A549 (cell line): ENCODE results near the gene IL3. TPM values are rescaled to one million over a fixed set of nuclear protein-coding genes. Genes with fewer than 3 reads are reported as not detected.

ENCODE experiments used
- ATAC-seq, 2 experiments: fragments of 200-7000 bp in 1 of 2; fragments of >200 bp in 1 of 2; cut with Nextera tagmentation in 1 of 2; cut with Tn5 transposase in 1 of 2; 3 replicates each; pipeline versions ENCODE4 v1.8.0 to v1.9.1; 2018 to 2020; ENCODE audit warnings: mild to moderate bottlenecking in 1 of 2, moderate library complexity in 1 of 2
- CTCF ChIA-PET: fragments of 300-600 bp; sonication (Branson Sonifier 250); formaldehyde crosslinking; extraction: SDS; loops from one replicate; lab custom pipeline; 2021; ENCODE audit warnings: antibody characterized with exemption, inconsistent platforms; lab: Yijun Ruan, JAX
- POLR2A ChIA-PET: fragments of 350-600 bp; formaldehyde crosslinking; extraction: SDS; loops from one replicate; lab custom pipeline; 2021; ENCODE audit warnings: antibody characterized with exemption, inconsistent platforms; lab: Yijun Ruan, JAX
- DNase-seq, 2 experiments: peaks; one replicate each; pipeline versions ENCODE4 v3.0.0 to v3.0.0-alpha.2; 2011 to 2016; ENCODE audit warnings: low read depth in 1 of 2, low spot score in 1 of 2
- FAIRE-seq: peaks from 2 replicates; lab custom pipeline; 2011; peaks lifted over from hg19 to GRCh38; lab: Jason Lieb, UNC
- H3K27ac ChIP-seq, 2 experiments: fragments of >200 bp; sonication (Bioruptor Twin); formaldehyde crosslinking; 3 replicates each; pipeline ENCODE4 v1.5.1; 2016 to 2017
- H3K4me1 ChIP-seq: fragments of >200 bp; sonication (Bioruptor Twin); formaldehyde crosslinking; 3 replicates; pipeline ENCODE4 v1.6.1; 2016
- H3K4me2 ChIP-seq: fragments of >200 bp; sonication (Bioruptor Twin); formaldehyde crosslinking; 3 replicates; pipeline ENCODE4 v1.6.1; 2016
- H3K4me3 ChIP-seq: fragments of >200 bp; sonication (Bioruptor Twin); formaldehyde crosslinking; 3 replicates; pipeline ENCODE4 v1.5.1; 2016
- H3K9me3 ChIP-seq: fragments of >200 bp; sonication (Bioruptor Twin); formaldehyde crosslinking; 3 replicates; pipeline ENCODE4 v1.6.1; 2016
- CBX2 ChIP-seq: fragments of 200-600 bp; sonication (generic); IDR thresholded peaks from 2 replicates; pipeline ENCODE4 v1.6.1; 2016; ENCODE audit warnings: low read depth, mild to moderate bottlenecking, borderline replicate concordance
- CBX8 ChIP-seq: fragments of 200-600 bp; sonication (generic); IDR thresholded peaks from 2 replicates; pipeline ENCODE4 v1.6.1; 2016
- CHD4 ChIP-seq: fragments of 200-600 bp; sonication (generic); IDR thresholded peaks from 2 replicates; pipeline ENCODE4 v1.6.1; 2016; ENCODE audit warnings: antibody characterized with exemption, mild to moderate bottlenecking, borderline replicate concordance
- EHF ChIP-seq: fragments of 250-450 bp; sonication (Bioruptor Pico); IDR thresholded peaks from 2 replicates; pipeline ENCODE4 v1.5.0; 2020; ENCODE audit warnings: mild to moderate bottlenecking
- FOXS1 ChIP-seq: fragments of 250-450 bp; sonication (Bioruptor Pico); IDR thresholded peaks from 2 replicates; pipeline ENCODE4 v1.5.0; 2020; ENCODE audit warnings: mild to moderate bottlenecking, moderate library complexity
- GATA3 ChIP-seq: IDR thresholded peaks from 2 replicates; pipeline ENCODE4 v1.6.1; 2012; ENCODE audit warnings: borderline replicate concordance
- HDAC2 ChIP-seq: fragments of 200-600 bp; sonication (generic); IDR thresholded peaks from 2 replicates; pipeline ENCODE4 v1.6.1; 2016
- HEYL ChIP-seq: fragments of 250-450 bp; sonication (Bioruptor Pico); IDR thresholded peaks from 2 replicates; pipeline ENCODE4 v1.8.0; 2021; ENCODE audit warnings: mild to moderate bottlenecking, moderate library complexity
- HOXA7 ChIP-seq: fragments of 250-450 bp; sonication (Bioruptor Pico); IDR thresholded peaks from 2 replicates; pipeline ENCODE4 v1.5.0; 2020; ENCODE audit warnings: mild to moderate bottlenecking, moderate library complexity
- JUN ChIP-seq, 2 experiments: fragments of >200 bp; sonication (Bioruptor Twin); formaldehyde crosslinking; IDR thresholded peaks; 2 replicates in 1 of 2; 3 replicates in 1 of 2; pipeline ENCODE4 v1.6.1; 2016 to 2017
- JUNB ChIP-seq: fragments of >200 bp; sonication (Bioruptor Twin); formaldehyde crosslinking; IDR thresholded peaks from 2 replicates; pipeline ENCODE4 v1.6.1; 2016
- NPAS2 ChIP-seq: fragments of 250-450 bp; sonication (Bioruptor Pico); IDR thresholded peaks from 2 replicates; pipeline ENCODE4 v1.8.0; 2022; ENCODE audit warnings: mild to moderate bottlenecking, moderate library complexity, borderline replicate concordance
- POLR2A ChIP-seq: IDR thresholded peaks from 2 replicates; pipeline ENCODE4 v1.6.1; 2012; ENCODE audit warnings: mild to moderate bottlenecking, low read length
- RAD21 ChIP-seq, 2 experiments: fragments of >200 bp in 1 of 2; sonication (Bioruptor Twin) in 1 of 2; formaldehyde crosslinking in 1 of 2; IDR thresholded peaks in 1 of 2; conservative IDR thresholded peaks in 1 of 2; 2 replicates in 1 of 2; 3 replicates in 1 of 2; pipeline ENCODE4 v1.6.1; 2012 to 2018; ENCODE audit warnings: inconsistent platforms in 1 of 2
- RFX5 ChIP-seq: fragments of 450-650 bp; IDR thresholded peaks from 2 replicates; pipeline ENCODE4 v1.7.1; 2014; ENCODE audit warnings: antibody characterized with exemption, mild to moderate bottlenecking, moderate library complexity
- RNF2 ChIP-seq: fragments of 200-600 bp; sonication (generic); IDR thresholded peaks from 2 replicates; pipeline ENCODE4 v1.6.1; 2016; ENCODE audit warnings: low read depth, mild to moderate bottlenecking, antibody characterized with exemption, moderate library complexity, borderline replicate concordance
- ZC3H11A ChIP-seq: fragments of 450-650 bp; IDR thresholded peaks from 2 replicates; pipeline ENCODE4 v1.6.1; 2014; ENCODE audit warnings: antibody characterized with exemption, mild to moderate bottlenecking
- ZFP36 ChIP-seq: fragments of 450-650 bp; IDR thresholded peaks from 2 replicates; pipeline ENCODE4 v1.6.1; 2014; ENCODE audit warnings: borderline replicate concordance; ENCODE audit not compliant: partially characterized antibody
- ZSCAN20 ChIP-seq: fragments of 250-450 bp; sonication (Bioruptor Pico); IDR thresholded peaks from 2 replicates; pipeline ENCODE4 v1.8.0; 2022; ENCODE audit warnings: mild to moderate bottlenecking, moderate library complexity
- WGBS: methylation state at CpG from one replicate; pipeline ENCODE4 v1.1.6; 2017; ENCODE audit errors: missing lambda C conversion rate; 5-methylcytosine and 5-hydroxymethylcytosine counted together
- polyA plus RNA-seq, 4 experiments: library from polyadenylated mRNA; depleted of rRNA in 3 of 4; stranded (reverse); fragments of >200 nt; fragmentation: RNase III in 1 of 4; extraction: RNeasy Plus Mini Kit Qiagen cat#74134 plus additional on column Dnase treatment in 1 of 4; gene quantifications; 2 replicates in 3 of 4; 3 replicates in 1 of 4; pipeline ENCODE4 v1.2.3, GENCODE V29; 2011 to 2017
- TF ChIP-seq, protein P1 (sequence below): IDR thresholded peaks from 2 replicates; pipeline ENCODE4 v1.6.1; 2012
- TF ChIP-seq, protein P2 (sequence below): IDR thresholded peaks from 2 replicates; pipeline ENCODE4 v1.6.1; 2012
- TF ChIP-seq, protein P3 (sequence below): fragments of >200 bp; sonication (Bioruptor Twin); formaldehyde crosslinking; IDR thresholded peaks from 3 replicates; pipeline ENCODE4 v1.6.1; 2016

IL3 gene
- polyA plus RNA-seq, 2 of the 4 experiments (the other 2 are of a cell fraction), result not detected

DNA sequence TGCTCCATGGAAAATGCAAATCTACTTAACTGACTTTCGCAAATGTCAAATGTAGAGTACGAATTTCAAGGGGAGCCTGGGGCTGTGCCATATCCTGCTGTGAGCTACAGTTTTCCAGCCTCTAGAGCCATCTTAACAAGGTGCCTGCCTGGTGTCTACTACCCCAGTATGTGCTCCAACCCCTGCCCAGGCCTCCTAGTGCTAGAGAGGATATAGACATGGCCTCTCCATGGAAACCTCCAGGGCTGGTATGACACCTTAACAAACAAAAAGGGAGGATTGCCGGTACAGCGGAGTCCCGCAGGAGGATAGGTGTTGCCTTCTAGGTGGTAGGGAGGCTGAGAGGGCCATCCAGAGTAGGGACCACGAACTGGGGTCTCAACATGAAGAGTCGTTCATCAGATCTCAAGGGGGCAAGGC is 13.6 kb upstream of the IL3 start:
- POLR2A ChIA-PET, result no interaction called here
- Histone ChIP-seq H3K4me1 (no peaks in the 10 kb centered on the region), H3K4me3 (no peak overlapping the region), H3K9me3 (no peaks in the 10 kb centered on the region), H3K4me2 (no peak overlapping the region), H3K27ac (no peak overlapping the region)
- ATAC-seq (no peak), FAIRE-seq (no peak), DNase-seq (no peak)
- no peak for TF ChIP-seq POLR2A
- TF ChIP-seq JUN (IDR thresholded peaks at IDR 0.05), result no peak
- TF ChIP-seq JUNB, result no peak
- TF ChIP-seq, protein P1, sequence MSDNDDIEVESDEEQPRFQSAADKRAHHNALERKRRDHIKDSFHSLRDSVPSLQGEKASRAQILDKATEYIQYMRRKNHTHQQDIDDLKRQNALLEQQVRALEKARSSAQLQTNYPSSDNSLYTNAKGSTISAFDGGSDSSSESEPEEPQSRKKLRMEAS, result no peak
- TF ChIP-seq ZSCAN20 (CRISPR knock-in tag), result no peak
- TF ChIP-seq HDAC2, result no peak
- CTCF ChIA-PET, result no interaction called here
- 52% methylated on average over 7 of the region's 7 CpGs for WGBS

DNA sequence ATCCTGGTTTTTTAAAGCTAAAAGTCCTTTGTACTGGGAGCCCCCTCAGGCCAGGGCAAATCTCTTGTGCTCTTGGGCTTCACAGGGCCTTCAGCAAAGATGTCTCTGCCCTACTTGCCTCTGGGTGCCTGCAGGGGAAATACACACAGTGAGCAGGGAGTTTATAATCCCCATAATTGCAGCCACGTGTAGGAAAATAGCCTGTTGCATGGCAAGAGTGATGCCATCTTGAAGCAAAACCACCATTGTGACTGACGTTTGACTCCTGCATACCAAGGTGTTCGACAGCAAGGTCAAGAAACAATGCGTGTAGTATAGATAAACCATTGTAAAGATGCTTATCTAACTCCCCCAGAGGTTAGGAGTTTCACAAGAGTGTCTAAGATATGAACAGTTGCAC is 11.4 kb upstream of the IL3 start:
- no peak for DNase-seq
- POLR2A ChIA-PET, result no interaction called here
- Histone ChIP-seq H3K9me3 (no peaks in the 10 kb centered on the region), H3K4me3 (no peak overlapping the region), H3K4me1 (no peaks in the 10 kb centered on the region), H3K4me2 (no peak overlapping the region), H3K27ac (no peak overlapping the region)
- 36% methylated on average over 4 of the region's 4 CpGs for WGBS
- FAIRE-seq, result no peak
- ATAC-seq, result no peak
- TF ChIP-seq RAD21 (conservative IDR thresholded peaks at IDR 0.05 in 1 of 2, IDR thresholded peaks at IDR 0.05 in 1 of 2) (no peak), ZFP36 (no peak), HOXA7 (CRISPR knock-in tag) (no peak), RFX5 (no peak), CHD4 (no peak)
- TF ChIP-seq, protein P2, sequence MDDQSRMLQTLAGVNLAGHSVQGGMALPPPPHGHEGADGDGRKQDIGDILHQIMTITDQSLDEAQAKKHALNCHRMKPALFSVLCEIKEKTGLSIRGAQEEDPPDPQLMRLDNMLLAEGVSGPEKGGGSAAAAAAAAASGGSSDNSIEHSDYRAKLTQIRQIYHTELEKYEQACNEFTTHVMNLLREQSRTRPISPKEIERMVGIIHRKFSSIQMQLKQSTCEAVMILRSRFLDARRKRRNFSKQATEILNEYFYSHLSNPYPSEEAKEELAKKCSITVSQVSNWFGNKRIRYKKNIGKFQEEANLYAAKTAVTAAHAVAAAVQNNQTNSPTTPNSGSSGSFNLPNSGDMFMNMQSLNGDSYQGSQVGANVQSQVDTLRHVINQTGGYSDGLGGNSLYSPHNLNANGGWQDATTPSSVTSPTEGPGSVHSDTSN, result no peak
- CTCF ChIA-PET, result interaction anchor here (1.6 to 2.6 kb wide), 2 partner anchors 14 to 16 kb away, joined by 6 to 15 read pairs; no protein-coding TSS in a partner anchor

DNA sequence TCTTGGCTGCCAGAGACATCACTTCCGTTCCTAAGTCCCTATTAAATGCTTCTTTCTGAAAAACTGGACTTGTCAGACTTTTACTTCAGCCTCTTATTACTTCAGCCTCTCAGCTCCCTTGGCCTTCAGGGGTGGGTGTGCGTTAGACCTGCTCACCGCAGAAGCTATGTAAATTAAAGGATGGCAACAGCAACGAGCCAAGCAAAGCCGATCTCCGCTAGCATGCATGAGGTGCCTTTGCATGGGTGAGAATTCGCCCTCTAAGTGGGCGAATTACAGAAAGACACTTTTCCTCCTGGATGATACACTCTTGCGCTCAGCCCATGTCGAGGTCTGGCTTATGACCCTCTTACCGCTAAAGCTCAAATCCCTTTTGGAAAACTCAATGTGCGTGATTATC is 10.9 kb upstream of the IL3 start:
- POLR2A ChIA-PET, result no interaction called here
- 75% methylated on average over 12 of the region's 12 CpGs for WGBS
- H3K4me2 ChIP-seq, result no peak overlapping the region
- H3K9me3 ChIP-seq, result no peaks in the 10 kb centered on the region
- FAIRE-seq, result no peak
- no peak for ATAC-seq
- DNase-seq, result no peak
- TF ChIP-seq CBX8, result no peak
- TF ChIP-seq ZC3H11A, result no peak
- no peak for TF ChIP-seq CBX2
- TF ChIP-seq JUN (IDR thresholded peaks at IDR 0.05), result no peak
- no peak for TF ChIP-seq EHF
- TF ChIP-seq, protein P1, result no peak
- TF ChIP-seq HEYL (CRISPR knock-in tag), result no peak
- TF ChIP-seq, protein P3, sequence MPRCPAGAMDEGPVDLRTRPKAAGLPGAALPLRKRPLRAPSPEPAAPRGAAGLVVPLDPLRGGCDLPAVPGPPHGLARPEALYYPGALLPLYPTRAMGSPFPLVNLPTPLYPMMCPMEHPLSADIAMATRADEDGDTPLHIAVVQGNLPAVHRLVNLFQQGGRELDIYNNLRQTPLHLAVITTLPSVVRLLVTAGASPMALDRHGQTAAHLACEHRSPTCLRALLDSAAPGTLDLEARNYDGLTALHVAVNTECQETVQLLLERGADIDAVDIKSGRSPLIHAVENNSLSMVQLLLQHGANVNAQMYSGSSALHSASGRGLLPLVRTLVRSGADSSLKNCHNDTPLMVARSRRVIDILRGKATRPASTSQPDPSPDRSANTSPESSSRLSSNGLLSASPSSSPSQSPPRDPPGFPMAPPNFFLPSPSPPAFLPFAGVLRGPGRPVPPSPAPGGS, result no peak
- no peak for TF ChIP-seq GATA3
- no peak for TF ChIP-seq FOXS1 (CRISPR knock-in tag)
- no peak for TF ChIP-seq NPAS2 (CRISPR knock-in tag)
- TF ChIP-seq RNF2, result no peak
- CTCF ChIA-PET, result interaction anchor here (0.8 to 2.6 kb wide), 4 partner anchors 13 to 239 kb away, joined by 3 to 15 read pairs (median 4); no protein-coding TSS in a partner anchor
- no peak overlapping the region for H3K27ac ChIP-seq
- H3K4me3 ChIP-seq, result no peak overlapping the region
- H3K4me1 ChIP-seq, result no peaks in the 10 kb centered on the region
